ENCODE results near the gene NPTX2.
A peak's percentile ranks its signal among the peaks of the same experiment; 100 is the strongest.

NPTX2 gene

GRCh38 chr7:98594348-98594747 is 22.7 kb upstream of the NPTX2 start:
- Histone ChIP-seq H3K27ac (ENCODE audit: low read depth, low read length, severe bottlenecking) (no peak overlapping the region), H3K4me3 (ENCODE audit: extremely low read depth, insufficient read depth, low read length, poor library complexity, severe bottlenecking) (no peak overlapping the region)
- WGBS, 2 experiments (ENCODE audit: insufficient coverage in 2 of 2) = 77 to 81% methylated on average over 4 of the region's 4 CpGs

GRCh38 chr7:98594787-98595186 is 22.3 kb upstream of the NPTX2 start:
- 92 to 100% methylated on average over 1 to 3 of the region's 5 CpGs for WGBS, 2 experiments (ENCODE audit: insufficient coverage in 2 of 2)
- H3K9me3 ChIP-seq (ENCODE audit: control insufficient read depth, low read length) = no peaks in the 10 kb centered on the region
- H3K4me1 ChIP-seq (ENCODE audit: control insufficient read depth, insufficient read depth, low read length, poor library complexity, severe bottlenecking) = no peaks in the 10 kb centered on the region
- no peak overlapping the region for H3K27ac ChIP-seq (ENCODE audit: low read depth, low read length, severe bottlenecking)
- H3K4me3 ChIP-seq (ENCODE audit: extremely low read depth, insufficient read depth, low read length, poor library complexity, severe bottlenecking) = no peak overlapping the region
- H3K36me3 ChIP-seq (ENCODE audit: control insufficient read depth, insufficient read depth, low read length) = no peaks in the 10 kb centered on the region

More at GRCh38 chr7:98594348-98594747, 22.7 kb upstream of the NPTX2 start:
- H3K36me3 ChIP-seq (ENCODE audit: control insufficient read depth, insufficient read depth, low read length) = no peaks in the 10 kb centered on the region
- no peaks in the 10 kb centered on the region for H3K9me3 ChIP-seq (ENCODE audit: control insufficient read depth, low read length)
- no peaks in the 10 kb centered on the region for H3K4me1 ChIP-seq (ENCODE audit: control insufficient read depth, insufficient read depth, low read length, poor library complexity, severe bottlenecking)

GRCh38 chr7:98598846-98599615 is 18.1 kb upstream of the NPTX2 start:
- no peak overlapping the region for H3K4me3 ChIP-seq (ENCODE audit: extremely low read depth, insufficient read depth, low read length, poor library complexity, severe bottlenecking)
- H3K27ac ChIP-seq (ENCODE audit: low read depth, low read length, severe bottlenecking) = no peak overlapping the region
- no peaks in the 10 kb centered on the region for H3K4me1 ChIP-seq (ENCODE audit: control insufficient read depth, insufficient read depth, low read length, poor library complexity, severe bottlenecking)
- WGBS, 2 experiments (ENCODE audit: insufficient coverage in 2 of 2) = 80 to 84% methylated on average over 1 to 2 of the region's 6 CpGs
- H3K36me3 ChIP-seq (ENCODE audit: control insufficient read depth, insufficient read depth, low read length) = no peaks in the 10 kb centered on the region
- no peaks in the 10 kb centered on the region for H3K9me3 ChIP-seq (ENCODE audit: control insufficient read depth, low read length)

GRCh38 chr7:98599886-98600285 is 17.2 kb upstream of the NPTX2 start:
- H3K27ac ChIP-seq (ENCODE audit: low read depth, low read length, severe bottlenecking) = no peak overlapping the region
- no peaks in the 10 kb centered on the region for H3K9me3 ChIP-seq (ENCODE audit: control insufficient read depth, low read length)
- no peaks in the 10 kb centered on the region for H3K4me1 ChIP-seq (ENCODE audit: control insufficient read depth, insufficient read depth, low read length, poor library complexity, severe bottlenecking)
- WGBS, 2 experiments (ENCODE audit: insufficient coverage in 2 of 2) = 79 to 86% methylated on average over 5 to 6 of the region's 6 CpGs
- H3K4me3 ChIP-seq (ENCODE audit: extremely low read depth, insufficient read depth, low read length, poor library complexity, severe bottlenecking) = no peak overlapping the region
- H3K36me3 ChIP-seq (ENCODE audit: control insufficient read depth, insufficient read depth, low read length) = no peaks in the 10 kb centered on the region

- Histone ChIP-seq H3K36me3 (ENCODE audit: control insufficient read depth, insufficient read depth, low read length) (no peaks in the 10 kb centered on the region), H3K9me3 (ENCODE audit: control insufficient read depth, low read length) (no peaks in the 10 kb centered on the region), H3K27ac (ENCODE audit: low read depth, low read length, severe bottlenecking) (no peak overlapping the region), H3K4me3 (ENCODE audit: extremely low read depth, insufficient read depth, low read length, poor library complexity, severe bottlenecking) (no peak overlapping the region), H3K4me1 (ENCODE audit: control insufficient read depth, insufficient read depth, low read length, poor library complexity, severe bottlenecking) (no peaks in the 10 kb centered on the region)
- 84 to 100% methylated on average over 1 to 2 of the region's 3 CpGs for WGBS, 2 experiments (ENCODE audit: insufficient coverage in 2 of 2)
Observed at GRCh38 chr7:98602755-98603398, 14.2 kb upstream of the NPTX2 start.

- H3K36me3 ChIP-seq (ENCODE audit: control insufficient read depth, insufficient read depth, low read length) = no peaks in the 10 kb centered on the region
- H3K4me1 ChIP-seq (ENCODE audit: control insufficient read depth, insufficient read depth, low read length, poor library complexity, severe bottlenecking) = no peaks in the 10 kb centered on the region
- no peak overlapping the region for H3K4me3 ChIP-seq (ENCODE audit: extremely low read depth, insufficient read depth, low read length, poor library complexity, severe bottlenecking)
- H3K27ac ChIP-seq (ENCODE audit: low read depth, low read length, severe bottlenecking) = no peak overlapping the region
- H3K9me3 ChIP-seq (ENCODE audit: control insufficient read depth, low read length) = no peaks in the 10 kb centered on the region
- 83 to 86% methylated on average over 3 of the region's 3 CpGs for WGBS, 2 experiments (ENCODE audit: insufficient coverage in 2 of 2)
Observed at GRCh38 chr7:98603399-98603788, 13.7 kb upstream of the NPTX2 start.

- Histone ChIP-seq H3K9me3 (ENCODE audit: control insufficient read depth, low read length) (no peaks in the 10 kb centered on the region), H3K27ac (ENCODE audit: low read depth, low read length, severe bottlenecking) (no peak overlapping the region), H3K4me3 (ENCODE audit: extremely low read depth, insufficient read depth, low read length, poor library complexity, severe bottlenecking) (no peak overlapping the region), H3K36me3 (ENCODE audit: control insufficient read depth, insufficient read depth, low read length) (no peaks in the 10 kb centered on the region), H3K4me1 (ENCODE audit: control insufficient read depth, insufficient read depth, low read length, poor library complexity, severe bottlenecking) (no peaks in the 10 kb centered on the region)
- WGBS, 2 experiments (ENCODE audit: insufficient coverage in 2 of 2) = 66% methylated on average over 7 to 10 of the region's 14 CpGs
Observed at GRCh38 chr7:98613601-98614425, 3.3 kb upstream of the NPTX2 start.

- Histone ChIP-seq H3K9me3 (ENCODE audit: control insufficient read depth, low read length) (no peaks in the 10 kb centered on the region), H3K4me1 (ENCODE audit: control insufficient read depth, insufficient read depth, low read length, poor library complexity, severe bottlenecking) (no peaks in the 10 kb centered on the region), H3K36me3 (ENCODE audit: control insufficient read depth, insufficient read depth, low read length) (no peaks in the 10 kb centered on the region), H3K27ac (ENCODE audit: low read depth, low read length, severe bottlenecking) (no peak overlapping the region), H3K4me3 (ENCODE audit: extremely low read depth, insufficient read depth, low read length, poor library complexity, severe bottlenecking) (peak overlapping the region; percentile 5)
- 6 to 7% methylated on average over 56 to 64 of the region's 67 CpGs for WGBS, 2 experiments (ENCODE audit: insufficient coverage in 2 of 2)
Observed at GRCh38 chr7:98616381-98617050, 569 bp upstream of the NPTX2 start.

GRCh38 chr7:98617960-98618418 is 904 bp downstream of the NPTX2 start:
- Histone ChIP-seq H3K4me1 (ENCODE audit: control insufficient read depth, insufficient read depth, low read length, poor library complexity, severe bottlenecking) (no peaks in the 10 kb centered on the region), H3K27ac (ENCODE audit: low read depth, low read length, severe bottlenecking) (no peak overlapping the region), H3K4me3 (ENCODE audit: extremely low read depth, insufficient read depth, low read length, poor library complexity, severe bottlenecking) (peak overlapping the region; percentile 30), H3K36me3 (ENCODE audit: control insufficient read depth, insufficient read depth, low read length) (no peaks in the 10 kb centered on the region), H3K9me3 (ENCODE audit: control insufficient read depth, low read length) (no peaks in the 10 kb centered on the region)
- 0 to 1% methylated on average over 12 to 37 of the region's 40 CpGs for WGBS, 2 experiments (ENCODE audit: insufficient coverage in 2 of 2)

- WGBS, 2 experiments (ENCODE audit: insufficient coverage in 2 of 2) = 0 to 8% methylated on average over 1 to 2 of the region's 2 CpGs
Observed at GRCh38 chr7:98618786-98619185, 1.7 kb downstream of the NPTX2 start.

More at GRCh38 chr7:98618786-98619185, 1.7 kb downstream of the NPTX2 start:
- Histone ChIP-seq H3K36me3 (ENCODE audit: control insufficient read depth, insufficient read depth, low read length) (no peaks in the 10 kb centered on the region), H3K4me3 (ENCODE audit: extremely low read depth, insufficient read depth, low read length, poor library complexity, severe bottlenecking) (no peak overlapping the region), H3K9me3 (ENCODE audit: control insufficient read depth, low read length) (no peaks in the 10 kb centered on the region), H3K4me1 (ENCODE audit: control insufficient read depth, insufficient read depth, low read length, poor library complexity, severe bottlenecking) (no peaks in the 10 kb centered on the region), H3K27ac (ENCODE audit: low read depth, low read length, severe bottlenecking) (no peak overlapping the region)

Data from mesodermal cell (in vitro differentiated cells).